HG03378 (cell line): ENCODE measurements around the gene DMD.
A peak's percentile ranks its signal among the peaks of the same experiment; 100 is the strongest.

ENCODE experiments used
- ATAC-seq: cut with Tn5 transposase; IDR thresholded peaks from one replicate; pipeline ENCODE4 v1.9.1; 2021; ENCODE audit warnings: mild to moderate bottlenecking, moderate library complexity; ENCODE audit not compliant: unreplicated experiment

Gene DMD

GRCh38 chrX:32514986-32515385 is 696.4 kb downstream of the DMD start:
- ATAC-seq, result peak; percentile 95

- no peak for ATAC-seq
These were observed 709.7 kb downstream of the DMD start for GRCh38 chrX:32501606-32502005.

GRCh38 chrX:32496671-32497070 is 714.7 kb downstream of the DMD start:
- ATAC-seq, result no peak

- no peak for ATAC-seq
These were observed 715.5 kb downstream of the DMD start for GRCh38 chrX:32495855-32496254.

- no peak for ATAC-seq
These were observed 722.2 kb downstream of the DMD start for GRCh38 chrX:32489125-32489524.

GRCh38 chrX:32483534-32484136 is 727.7 kb downstream of the DMD start:
- ATAC-seq, result peak; percentile 62

GRCh38 chrX:32480019-32480418 is 731.3 kb downstream of the DMD start:
- no peak for ATAC-seq

- ATAC-seq, result no peak
These were observed 739.0 kb downstream of the DMD start for GRCh38 chrX:32472364-32472763.

- ATAC-seq, result no peak
These were observed 755.6 kb downstream of the DMD start for GRCh38 chrX:32455704-32456103.

GRCh38 chrX:32451954-32452695 is 759.2 kb downstream of the DMD start:
- ATAC-seq, result no peak

- ATAC-seq, result peak; percentile 53
These were observed 762.4 kb downstream of the DMD start for GRCh38 chrX:32448945-32449344.

- ATAC-seq, result peak; percentile 100
These were observed 763.0 kb downstream of the DMD start for GRCh38 chrX:32448320-32448719.

- ATAC-seq, result no peak
These were observed 763.7 kb downstream of the DMD start for GRCh38 chrX:32447640-32448039.

GRCh38 chrX:32443841-32444240 is 767.5 kb downstream of the DMD start:
- ATAC-seq, result no peak

GRCh38 chrX:32421266-32421665 is 790.1 kb downstream of the DMD start:
- no peak for ATAC-seq

- peak; percentile 84 for ATAC-seq
These were observed 803.0 kb downstream of the DMD start for GRCh38 chrX:32408389-32408788.

- ATAC-seq, result peak; percentile 92
These were observed 813.7 kb downstream of the DMD start for GRCh38 chrX:32397562-32398216.

GRCh38 chrX:32395878-32396277 is 815.5 kb downstream of the DMD start:
- ATAC-seq, result no peak

GRCh38 chrX:32392655-32393054 is 818.7 kb downstream of the DMD start:
- no peak for ATAC-seq

- ATAC-seq, result no peak
These were observed 840.7 kb downstream of the DMD start for GRCh38 chrX:32370456-32371205.

- ATAC-seq, result no peak
These were observed 917.2 kb downstream of the DMD start for GRCh38 chrX:32293962-32294700.
